LNCAP (cell line): Measurements from ENCODE around the gene PMAIP1.

ENCODE experiments used
- CTCF ChIP-seq: fragments of 450-650 bp; IDR thresholded peaks from 2 replicates; pipeline ENCODE4 v1.5.1; 2017; ENCODE audit warnings: mild to moderate bottlenecking

PMAIP1 gene

GRCh38 chr18:59938676-59939075, 38.9 kb downstream of the PMAIP1 start:
- no peak for TF ChIP-seq CTCF

GRCh38 chr18:59939127-59939526, 39.3 kb downstream of the PMAIP1 start:
- TF ChIP-seq CTCF, result no peak

- no peak for TF ChIP-seq CTCF
Measured at GRCh38 chr18:59940068-59940467, 40.3 kb downstream of the PMAIP1 start.

GRCh38 chr18:59941331-59941730, 41.5 kb downstream of the PMAIP1 start:
- no peak for TF ChIP-seq CTCF

- no peak for TF ChIP-seq CTCF
Measured at GRCh38 chr18:59942601-59943000, 42.8 kb downstream of the PMAIP1 start.

GRCh38 chr18:59945544-59945943, 45.7 kb downstream of the PMAIP1 start:
- TF ChIP-seq CTCF, result no peak

- TF ChIP-seq CTCF, result no peak
Measured at GRCh38 chr18:59950215-59950944, 50.6 kb downstream of the PMAIP1 start.

- TF ChIP-seq CTCF, result no peak
Measured at GRCh38 chr18:59951591-59951990, 51.8 kb downstream of the PMAIP1 start.
